Measurements from ENCODE around the gene SPEG.

SPEG gene

DNA sequence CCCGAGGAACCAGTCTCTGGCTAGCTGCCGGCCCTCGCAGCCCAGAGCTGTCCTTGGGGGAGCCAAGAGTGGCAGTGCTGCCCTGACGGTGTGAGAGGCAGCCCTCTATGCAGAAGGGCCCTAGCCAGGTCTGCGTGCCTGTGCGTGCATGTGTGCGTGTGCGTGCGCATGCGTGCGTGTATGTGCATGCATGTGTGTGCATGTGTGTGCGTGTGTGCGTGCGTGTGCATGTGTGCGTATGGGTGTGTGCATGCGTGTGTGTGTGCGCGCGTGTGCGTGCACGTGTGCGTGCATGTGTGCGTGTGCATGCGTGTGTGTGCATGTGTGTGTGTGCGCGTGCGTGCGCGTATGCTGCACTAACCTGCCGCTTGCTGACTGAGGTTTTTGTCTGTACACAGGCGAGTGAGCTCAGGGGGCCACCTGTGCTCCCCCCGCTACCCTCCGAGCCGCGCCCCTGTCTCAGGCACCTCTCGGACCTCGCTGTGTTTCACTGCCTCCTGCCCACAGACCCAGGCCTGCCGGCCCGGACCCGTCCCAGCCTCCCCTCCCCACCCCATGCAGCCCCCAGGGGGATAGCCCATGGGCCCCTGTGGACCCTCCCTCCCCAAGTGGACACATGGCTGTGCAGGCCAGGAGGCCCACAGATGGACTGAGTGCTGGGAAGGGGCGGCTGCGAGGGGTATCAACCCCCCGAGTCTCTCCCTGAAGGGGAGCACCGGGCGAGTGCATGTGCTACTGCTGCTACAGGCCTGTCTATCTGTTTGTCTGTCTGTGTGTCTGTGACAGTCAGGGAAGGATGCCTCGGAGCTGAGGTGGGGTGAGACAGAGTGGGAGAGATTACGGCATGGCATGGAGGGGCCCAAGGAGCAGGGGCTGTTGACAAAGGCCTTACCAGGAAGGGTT is 31.3 kb downstream of the SPEG start:
- Mint-ChIP-seq H3K4me3 (no peak overlapping the region), H3K4me1 (ENCODE audit: low read depth) (no peaks in the 10 kb centered on the region), H3K36me3 (ENCODE audit: low read depth) (no peaks in the 10 kb centered on the region), H3K27ac (no peak overlapping the region), H3K27me3 (ENCODE audit: low read depth) (no peaks in the 10 kb centered on the region), H3K9me3 (no peaks in the 10 kb centered on the region)

DNA sequence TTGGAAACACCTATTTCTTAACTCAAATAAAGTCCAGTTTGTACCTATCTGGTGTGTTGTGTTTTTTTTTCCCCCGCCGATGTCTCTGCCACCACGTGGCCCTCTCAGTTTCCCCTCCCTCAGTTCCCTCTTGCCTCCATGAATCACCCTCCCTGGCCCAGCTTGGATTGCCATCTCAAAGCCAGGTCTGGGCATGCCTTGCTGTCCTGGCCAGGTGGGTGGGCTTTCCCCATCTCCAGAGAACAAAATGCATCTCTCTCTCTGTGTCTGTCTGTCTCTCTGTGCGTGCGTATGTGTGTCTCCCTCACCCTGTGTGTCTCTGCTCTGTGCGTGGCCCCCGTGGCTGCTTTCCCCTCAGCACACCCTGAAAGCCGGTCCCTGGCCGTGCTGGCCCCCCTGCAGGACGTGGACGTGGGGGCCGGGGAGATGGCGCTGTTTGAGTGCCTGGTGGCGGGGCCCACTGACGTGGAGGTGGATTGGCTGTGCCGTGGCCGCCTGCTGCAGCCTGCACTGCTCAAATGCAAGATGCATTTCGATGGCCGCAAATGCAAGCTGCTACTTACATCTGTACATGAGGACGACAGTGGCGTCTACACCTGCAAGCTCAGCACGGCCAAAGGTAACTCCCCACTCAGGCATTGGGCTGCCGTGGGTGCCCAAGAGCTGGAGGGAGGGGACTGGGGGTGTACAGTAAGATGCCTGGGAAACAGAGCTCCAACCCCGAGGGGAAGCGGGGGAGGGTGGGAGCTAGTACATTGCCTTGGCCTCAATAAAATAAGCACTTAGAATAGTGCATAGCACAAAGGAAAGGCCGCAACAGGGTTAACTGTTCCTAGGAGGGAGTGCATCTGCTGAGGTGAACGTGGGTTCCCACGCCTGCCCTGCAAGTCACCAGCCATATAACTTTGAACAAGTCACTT is 32.4 kb downstream of the SPEG start:
- Mint-ChIP-seq H3K4me3 (no peak overlapping the region), H3K4me1 (ENCODE audit: low read depth) (no peaks in the 10 kb centered on the region), H3K27me3 (ENCODE audit: low read depth) (no peaks in the 10 kb centered on the region), H3K9me3 (no peaks in the 10 kb centered on the region), H3K27ac (no peak overlapping the region), H3K36me3 (ENCODE audit: low read depth) (no peaks in the 10 kb centered on the region)

DNA sequence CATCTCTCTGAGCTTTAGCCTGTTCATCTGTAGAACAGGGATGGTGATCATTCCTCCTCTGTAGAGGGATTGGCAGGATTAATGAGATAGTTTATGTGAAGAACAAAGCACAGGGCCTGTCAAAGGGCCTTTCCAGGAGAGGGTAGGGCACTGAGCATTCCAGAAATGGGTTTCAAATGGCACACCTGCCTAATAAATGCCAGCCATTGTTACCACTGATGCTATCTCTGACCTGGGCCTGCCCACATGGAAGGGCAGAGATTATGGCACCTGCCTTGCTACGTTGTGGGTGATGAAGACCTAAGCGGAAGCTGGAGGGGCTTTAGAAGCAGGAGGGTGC is 33.1 kb downstream of the SPEG start:
- Mint-ChIP-seq H3K36me3 (ENCODE audit: low read depth) (no peaks in the 10 kb centered on the region), H3K9me3 (no peaks in the 10 kb centered on the region), H3K4me1 (ENCODE audit: low read depth) (no peaks in the 10 kb centered on the region), H3K4me3 (no peak overlapping the region), H3K27me3 (ENCODE audit: low read depth) (no peaks in the 10 kb centered on the region), H3K27ac (no peak overlapping the region)

- no peaks in the 10 kb centered on the region for H3K36me3 Mint-ChIP-seq (ENCODE audit: low read depth)
- no peaks in the 10 kb centered on the region for H3K4me1 Mint-ChIP-seq (ENCODE audit: low read depth)
- H3K27ac Mint-ChIP-seq, result no peak overlapping the region
- no peak overlapping the region for H3K4me3 Mint-ChIP-seq
- H3K27me3 Mint-ChIP-seq (ENCODE audit: low read depth), result no peaks in the 10 kb centered on the region
- no peaks in the 10 kb centered on the region for H3K9me3 Mint-ChIP-seq
These were observed 34.0 kb downstream of the SPEG start for GRCh38 chr2:219468410-219469185.

GRCh38 chr2:219469186-219469724 is 34.6 kb downstream of the SPEG start:
- no peaks in the 10 kb centered on the region for H3K4me1 Mint-ChIP-seq (ENCODE audit: low read depth)
- H3K27ac Mint-ChIP-seq, result no peak overlapping the region
- no peaks in the 10 kb centered on the region for H3K27me3 Mint-ChIP-seq (ENCODE audit: low read depth)
- H3K36me3 Mint-ChIP-seq (ENCODE audit: low read depth), result no peaks in the 10 kb centered on the region
- no peaks in the 10 kb centered on the region for H3K9me3 Mint-ChIP-seq
- no peak overlapping the region for H3K4me3 Mint-ChIP-seq

- no peak overlapping the region for H3K27ac Mint-ChIP-seq
- H3K36me3 Mint-ChIP-seq (ENCODE audit: low read depth), result no peaks in the 10 kb centered on the region
- H3K9me3 Mint-ChIP-seq, result no peaks in the 10 kb centered on the region
These were observed 35.8 kb downstream of the SPEG start for GRCh38 chr2:219470429-219470828.

DNA sequence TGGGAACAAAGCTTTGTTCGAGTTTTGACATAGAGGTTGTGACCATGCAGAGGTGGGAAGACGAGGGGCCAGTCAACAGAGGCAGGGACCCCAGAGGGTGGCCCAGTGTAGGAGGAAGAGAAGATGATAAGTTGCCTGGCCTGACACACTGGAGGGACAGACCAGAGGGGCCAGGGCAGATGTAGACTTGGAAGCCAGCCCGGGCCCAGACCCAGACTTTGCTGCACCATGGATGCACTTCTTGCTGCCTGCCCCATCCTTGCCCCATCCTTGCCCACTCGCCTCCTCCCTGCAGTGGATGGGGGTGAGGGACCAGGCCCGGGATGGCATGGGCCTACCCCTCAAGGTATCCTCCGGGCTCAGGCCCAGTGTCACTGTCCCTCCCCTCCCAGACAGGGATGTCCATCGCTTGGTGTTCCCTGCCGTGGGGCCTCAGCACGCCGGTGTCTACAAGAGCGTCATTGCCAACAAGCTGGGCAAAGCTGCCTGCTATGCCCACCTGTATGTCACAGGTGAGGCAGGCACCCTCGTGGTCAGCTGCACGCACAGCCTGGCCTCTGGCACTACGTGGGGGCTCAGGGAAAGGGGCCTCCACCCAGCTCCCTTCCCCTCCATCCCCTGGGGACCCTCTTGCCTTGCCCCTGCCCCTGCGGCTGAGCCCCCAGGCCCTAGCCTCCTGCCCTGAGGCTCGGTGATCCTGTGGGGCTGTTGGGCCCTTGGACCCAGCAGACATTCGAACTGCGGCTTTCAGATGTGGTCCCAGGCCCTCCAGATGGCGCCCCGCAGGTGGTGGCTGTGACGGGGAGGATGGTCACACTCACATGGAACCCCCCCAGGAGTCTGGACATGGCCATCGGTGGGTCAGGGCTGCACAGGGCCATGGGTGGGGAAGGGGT is 37.1 kb downstream of the SPEG start:
- H3K27ac Mint-ChIP-seq, result no peak overlapping the region
- H3K4me3 Mint-ChIP-seq, result no peak overlapping the region
- peaks cover 3% of the 10 kb centered on the region for H3K4me1 Mint-ChIP-seq (ENCODE audit: low read depth)
- peaks cover 3% of the 10 kb centered on the region for H3K27me3 Mint-ChIP-seq (ENCODE audit: low read depth)
- H3K9me3 Mint-ChIP-seq, result no peaks in the 10 kb centered on the region
- H3K36me3 Mint-ChIP-seq (ENCODE audit: low read depth), result no peaks in the 10 kb centered on the region

More at GRCh38 chr2:219470429-219470828, 35.8 kb downstream of the SPEG start:
- Mint-ChIP-seq H3K4me3 (no peak overlapping the region), H3K27me3 (ENCODE audit: low read depth) (no peaks in the 10 kb centered on the region), H3K4me1 (ENCODE audit: low read depth) (no peaks in the 10 kb centered on the region)

DNA sequence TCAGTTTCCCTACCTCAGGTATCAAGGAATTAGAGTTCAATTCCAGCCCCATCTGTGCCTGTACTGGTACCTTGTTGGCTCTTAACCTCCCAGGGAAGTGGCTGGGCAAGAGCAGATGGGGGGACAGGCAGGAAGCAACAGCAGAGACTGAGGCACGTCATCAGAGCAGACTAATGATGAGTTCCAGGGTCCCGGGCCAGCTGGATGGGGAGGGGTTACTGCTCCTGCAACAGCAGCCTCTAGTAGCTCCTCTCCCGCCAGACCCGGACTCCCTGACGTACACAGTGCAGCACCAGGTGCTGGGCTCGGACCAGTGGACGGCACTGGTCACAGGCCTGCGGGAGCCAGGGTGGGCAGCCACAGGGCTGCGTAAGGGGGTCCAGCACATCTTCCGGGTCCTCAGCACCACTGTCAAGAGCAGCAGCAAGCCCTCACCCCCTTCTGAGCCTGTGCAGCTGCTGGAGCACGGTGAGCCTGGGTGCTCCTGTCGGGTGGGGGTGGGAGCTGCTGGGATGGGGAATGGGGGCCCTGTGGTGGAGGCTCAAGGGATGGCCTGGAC is 38.1 kb downstream of the SPEG start:
- no peak overlapping the region for H3K27ac Mint-ChIP-seq
- no peaks in the 10 kb centered on the region for H3K9me3 Mint-ChIP-seq
- H3K4me1 Mint-ChIP-seq (ENCODE audit: low read depth), result peaks cover 3% of the 10 kb centered on the region
- H3K27me3 Mint-ChIP-seq (ENCODE audit: low read depth), result peaks cover 3% of the 10 kb centered on the region
- no peaks in the 10 kb centered on the region for H3K36me3 Mint-ChIP-seq (ENCODE audit: low read depth)
- H3K4me3 Mint-ChIP-seq, result no peak overlapping the region

DNA sequence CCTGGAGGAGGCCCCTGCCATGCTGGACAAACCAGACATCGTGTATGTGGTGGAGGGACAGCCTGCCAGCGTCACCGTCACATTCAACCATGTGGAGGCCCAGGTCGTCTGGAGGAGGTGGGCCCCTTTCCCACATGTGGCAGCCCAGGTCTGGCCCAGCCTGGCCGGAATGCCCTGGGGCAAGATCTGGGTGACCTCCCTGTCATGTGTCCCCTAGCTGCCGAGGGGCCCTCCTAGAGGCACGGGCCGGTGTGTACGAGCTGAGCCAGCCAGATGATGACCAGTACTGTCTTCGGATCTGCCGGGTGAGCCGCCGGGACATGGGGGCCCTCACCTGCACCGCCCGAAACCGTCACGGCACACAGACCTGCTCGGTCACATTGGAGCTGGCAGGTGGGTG is 38.9 kb downstream of the SPEG start:
- Mint-ChIP-seq H3K9me3 (no peaks in the 10 kb centered on the region), H3K36me3 (ENCODE audit: low read depth) (no peaks in the 10 kb centered on the region), H3K4me1 (ENCODE audit: low read depth) (peaks cover 3% of the 10 kb centered on the region), H3K27me3 (ENCODE audit: low read depth) (peaks cover 3% of the 10 kb centered on the region), H3K27ac (no peak overlapping the region), H3K4me3 (no peak overlapping the region)

DNA sequence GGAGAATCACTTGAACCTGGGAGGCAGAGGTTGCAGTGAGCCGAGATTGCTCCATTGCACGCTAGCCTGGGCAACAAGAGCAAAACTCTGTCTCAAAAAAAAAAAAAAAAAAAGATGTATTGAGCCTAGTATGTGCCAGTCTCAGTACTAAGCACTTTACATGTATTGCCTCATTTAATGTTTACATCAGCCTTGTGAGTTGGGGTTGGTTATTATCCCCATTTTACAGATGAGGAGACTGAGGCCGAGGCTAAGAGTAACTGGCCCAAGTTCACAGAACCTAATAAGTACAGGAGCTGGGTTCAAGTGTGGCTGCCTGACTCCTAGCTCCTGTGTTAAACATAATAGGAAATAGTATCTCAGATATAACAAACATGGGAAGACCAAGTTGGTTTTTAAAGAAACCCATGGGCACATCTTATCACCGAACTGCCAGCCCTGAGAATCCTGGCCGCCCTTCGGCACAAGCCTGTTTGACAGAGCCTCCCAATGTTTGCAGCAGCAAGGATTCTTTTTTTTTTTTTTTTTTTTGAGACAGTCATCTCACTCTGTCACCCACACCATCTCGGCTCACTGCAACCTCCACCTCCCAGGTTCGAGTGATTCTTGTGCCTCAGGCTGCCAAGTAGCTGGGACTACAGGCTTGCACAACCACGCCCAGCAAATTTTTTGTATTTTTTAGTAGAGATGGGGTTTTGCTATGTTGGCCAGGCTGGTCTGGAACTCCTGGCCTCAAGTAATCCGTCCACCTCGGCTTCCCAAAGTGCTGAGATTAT is 39.8 kb downstream of the SPEG start:
- peaks cover 3% of the 10 kb centered on the region for H3K27me3 Mint-ChIP-seq (ENCODE audit: low read depth)
- H3K27ac Mint-ChIP-seq, result no peak overlapping the region
- H3K9me3 Mint-ChIP-seq, result no peaks in the 10 kb centered on the region
- H3K4me3 Mint-ChIP-seq, result no peak overlapping the region
- H3K36me3 Mint-ChIP-seq (ENCODE audit: low read depth), result no peaks in the 10 kb centered on the region
- H3K4me1 Mint-ChIP-seq (ENCODE audit: low read depth), result peaks cover 3% of the 10 kb centered on the region

DNA sequence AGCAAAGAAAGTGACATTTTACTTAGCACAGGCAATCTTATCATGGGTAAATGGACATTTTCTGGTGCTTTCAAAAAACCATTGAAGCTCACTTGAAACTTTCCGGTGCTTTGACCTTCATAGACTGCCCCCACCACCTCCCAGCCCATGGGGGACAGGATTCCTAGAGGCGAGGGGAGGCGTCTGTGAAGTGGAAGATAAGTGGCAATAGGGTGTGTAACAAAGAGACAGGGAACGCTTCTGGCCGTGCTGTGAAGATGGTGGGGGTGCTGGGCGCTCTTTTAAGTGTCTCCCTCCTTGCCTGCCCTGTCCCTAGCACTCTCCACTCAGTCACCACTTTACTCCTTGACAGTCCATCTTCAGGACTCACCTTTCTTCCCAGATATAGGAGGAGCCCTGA is 40.6 kb downstream of the SPEG start:
- no peak overlapping the region for H3K27ac Mint-ChIP-seq
- no peaks in the 10 kb centered on the region for H3K36me3 Mint-ChIP-seq (ENCODE audit: low read depth)
- H3K9me3 Mint-ChIP-seq, result no peaks in the 10 kb centered on the region
- H3K4me1 Mint-ChIP-seq (ENCODE audit: low read depth), result peaks cover 3% of the 10 kb centered on the region
- no peak overlapping the region for H3K4me3 Mint-ChIP-seq
- peaks cover 3% of the 10 kb centered on the region for H3K27me3 Mint-ChIP-seq (ENCODE audit: low read depth)

DNA sequence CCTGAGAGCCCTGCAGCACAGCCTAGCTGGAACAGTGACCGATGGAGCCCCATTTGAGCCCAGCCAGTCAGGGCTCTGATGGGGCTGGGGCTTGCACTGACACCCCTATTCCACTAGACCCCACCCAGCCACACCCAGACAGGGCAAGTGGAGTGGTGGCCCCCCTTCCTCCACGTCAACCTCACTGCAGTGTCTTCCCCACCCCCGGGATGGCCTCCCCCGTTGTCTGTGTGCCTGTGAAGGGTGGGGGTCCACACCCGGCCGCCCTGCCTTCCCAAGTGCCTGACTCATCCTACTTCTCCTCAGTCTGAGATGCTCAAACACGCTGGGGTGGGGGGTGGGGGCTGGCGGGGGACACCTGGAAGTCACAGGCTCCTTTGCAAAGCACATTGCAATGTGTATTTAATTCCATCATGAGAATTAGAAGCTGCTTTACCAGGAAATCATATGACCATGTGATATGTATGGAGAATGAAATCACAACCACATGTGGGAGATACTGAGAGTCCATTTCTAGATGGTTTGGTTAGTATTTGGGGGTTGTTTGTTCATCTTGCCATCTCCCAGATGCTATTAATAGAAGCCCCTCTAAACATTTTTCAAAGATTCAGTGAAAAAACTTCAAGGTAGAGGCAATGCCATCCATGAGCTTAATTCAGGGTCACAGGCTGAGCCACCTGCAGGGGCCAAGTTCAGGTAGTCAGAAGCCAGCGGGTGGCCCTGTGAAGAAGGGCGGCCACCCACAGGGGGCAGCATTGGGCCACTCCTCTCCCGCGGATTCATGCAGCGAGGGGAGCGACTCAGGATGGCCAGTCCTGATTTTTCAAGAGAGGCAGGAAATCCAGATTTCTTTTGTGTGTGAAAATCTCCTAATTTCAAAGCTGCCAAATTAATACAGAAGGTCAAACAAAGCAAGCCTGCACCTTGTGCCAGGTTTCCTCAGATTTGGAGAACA is 41.3 kb downstream of the SPEG start:
- Mint-ChIP-seq H3K9me3 (no peaks in the 10 kb centered on the region), H3K27me3 (ENCODE audit: low read depth) (peaks cover 3% of the 10 kb centered on the region), H3K27ac (no peak overlapping the region), H3K4me1 (ENCODE audit: low read depth) (peaks cover 3% of the 10 kb centered on the region), H3K4me3 (no peak overlapping the region), H3K36me3 (ENCODE audit: low read depth) (no peaks in the 10 kb centered on the region)

Data from T-helper 1 cell treated with Interleukin-12 subunit alpha and Interleukin-12 subunit beta and Interleukin-4 antibody, amounts not matched to agents 30 μg/mL and 1 μg/mL, for 36 hours (primary cell).